ENCODE measurements around the gene CALR3. TPM values are rescaled to one million over a fixed set of nuclear protein-coding genes. Genes with fewer than 3 reads are reported as not detected.
"Not testable (repeated sequence)": the region's sequence is repeated elsewhere in the genome, so short reads cannot be mapped to it uniquely, and the experiment has no call there.

Gene CALR3
- total RNA-seq, 2 experiments from 2014 or later: not detected

- ChIA-PET CTCF (no interaction called here), POLR2A (no interaction called here)
- no peaks in the 10 kb centered on the region for H3K9me3 Mint-ChIP-seq
- H3K27me3 Mint-ChIP-seq: no peaks in the 10 kb centered on the region
- no peak for DNase-seq
- no peak overlapping the region for H3K27ac Mint-ChIP-seq
- no peaks in the 10 kb centered on the region for H3K36me3 Mint-ChIP-seq (ENCODE audit: low read depth)
- H3K4me3 Mint-ChIP-seq: no peak overlapping the region
- no peaks in the 10 kb centered on the region for H3K4me1 Mint-ChIP-seq
These were observed 11.0 kb upstream of the CALR3 start for GRCh38 chr19:16506961-16507360.

- H3K27me3 Mint-ChIP-seq, H3K9me3 Mint-ChIP-seq, POLR2A ChIA-PET: not testable (repeated sequence)
These were observed 10.2 kb upstream of the CALR3 start for GRCh38 chr19:16506161-16506560.

DNA sequence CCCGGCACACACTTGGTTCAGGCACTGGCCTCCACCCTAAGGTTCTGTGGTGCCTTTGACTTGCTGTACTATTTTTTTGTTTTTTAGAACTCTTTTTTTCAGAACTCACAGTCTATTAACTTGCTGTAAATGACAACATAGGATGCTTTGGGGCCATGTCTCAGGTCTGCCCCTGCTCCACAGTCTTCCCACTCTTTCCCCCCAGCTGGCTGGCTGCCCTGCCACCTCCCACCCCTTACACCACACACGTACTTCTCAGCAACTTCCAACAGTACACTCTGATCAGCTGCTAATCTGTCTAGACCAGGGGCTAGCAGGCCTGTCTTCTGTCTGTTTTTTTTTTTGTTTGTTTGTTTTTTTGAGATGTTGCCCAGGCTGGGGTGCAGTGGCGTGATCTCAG, 8.3 kb upstream of the CALR3 start:
- DNase-seq: no peak
- Mint-ChIP-seq H3K9me3 (no peaks in the 10 kb centered on the region), H3K27ac (no peak overlapping the region), H3K36me3 (ENCODE audit: low read depth) (peaks cover 2% of the 10 kb centered on the region), H3K27me3 (no peaks in the 10 kb centered on the region), H3K4me3 (no peak overlapping the region), H3K4me1 (no peaks in the 10 kb centered on the region)
- POLR2A ChIA-PET: no interaction called here
- CTCF ChIA-PET: no interaction called here

More at GRCh38 chr19:16506161-16506560, 10.2 kb upstream of the CALR3 start:
- H3K4me3 Mint-ChIP-seq; H3K36me3 Mint-ChIP-seq (ENCODE audit: low read depth); H3K4me1 Mint-ChIP-seq; DNase-seq; H3K27ac Mint-ChIP-seq; CTCF ChIA-PET: not testable (repeated sequence)

DNA sequence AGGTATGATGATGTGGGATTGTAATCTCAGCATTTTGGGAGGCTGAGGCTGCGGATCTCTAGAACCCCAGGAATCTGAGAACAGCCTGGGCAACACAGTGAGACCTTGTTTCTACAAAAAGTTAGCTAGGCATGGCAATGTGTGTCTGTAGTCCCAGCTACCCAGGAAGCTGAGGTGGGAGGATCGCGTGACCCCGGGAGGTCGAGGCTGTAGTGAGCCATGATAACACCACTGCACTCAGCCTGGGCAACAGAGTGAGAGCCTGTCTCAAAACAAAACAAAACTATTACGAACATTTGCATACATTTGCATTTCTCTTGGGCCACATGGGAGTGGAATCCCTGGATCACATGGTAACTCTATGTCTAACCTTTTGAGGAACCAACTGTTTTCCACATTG, 1.9 kb upstream of the CALR3 start:
- peak overlapping the region; percentile 95 for H3K4me3 Mint-ChIP-seq
- peaks cover 20% of the 10 kb centered on the region for H3K4me1 Mint-ChIP-seq
- DNase-seq: no peak
- POLR2A ChIA-PET: interaction anchor here (0.7 kb wide), 1 partner anchor 1654 kb away, joined by 4 read pairs; no protein-coding TSS in a partner anchor
- H3K36me3 Mint-ChIP-seq (ENCODE audit: low read depth): peaks cover 4% of the 10 kb centered on the region
- no peaks in the 10 kb centered on the region for H3K9me3 Mint-ChIP-seq
- CTCF ChIA-PET: no interaction called here
- no peak overlapping the region for H3K27ac Mint-ChIP-seq
- H3K27me3 Mint-ChIP-seq: no peaks in the 10 kb centered on the region

DNA sequence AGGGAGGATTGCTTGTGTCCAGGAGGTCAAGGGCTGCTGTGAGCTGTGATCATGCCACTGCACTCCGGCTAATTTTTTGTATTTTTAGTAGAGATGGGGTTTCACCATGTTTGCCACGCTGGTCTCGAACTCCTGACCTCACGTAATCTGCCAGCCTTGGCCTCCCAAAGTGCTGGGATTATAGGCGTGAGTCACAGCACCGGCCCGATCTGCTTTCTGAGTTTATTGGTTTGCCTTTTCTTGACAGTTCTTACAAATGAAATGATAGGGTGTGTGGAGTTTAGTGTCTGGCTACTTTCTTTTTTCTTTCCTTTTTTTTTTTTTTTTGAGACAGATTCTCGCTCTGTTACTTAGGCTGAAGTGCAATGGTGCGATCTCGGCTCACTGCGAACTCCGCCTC, 1.1 kb upstream of the CALR3 start:
- H3K27ac Mint-ChIP-seq: no peak overlapping the region
- ChIA-PET CTCF (interaction anchor here (0.9 to 1.5 kb wide), 2 partner anchors 11 to 42 kb away, joined by 3 read pairs; no protein-coding TSS in a partner anchor), POLR2A (no interaction called here)
- DNase-seq: no peak
- peak overlapping the region; percentile 95 for H3K4me3 Mint-ChIP-seq
- no peaks in the 10 kb centered on the region for H3K9me3 Mint-ChIP-seq
- peaks cover 20% of the 10 kb centered on the region for H3K4me1 Mint-ChIP-seq
- peaks cover 4% of the 10 kb centered on the region for H3K36me3 Mint-ChIP-seq (ENCODE audit: low read depth)
- no peaks in the 10 kb centered on the region for H3K27me3 Mint-ChIP-seq

DNA sequence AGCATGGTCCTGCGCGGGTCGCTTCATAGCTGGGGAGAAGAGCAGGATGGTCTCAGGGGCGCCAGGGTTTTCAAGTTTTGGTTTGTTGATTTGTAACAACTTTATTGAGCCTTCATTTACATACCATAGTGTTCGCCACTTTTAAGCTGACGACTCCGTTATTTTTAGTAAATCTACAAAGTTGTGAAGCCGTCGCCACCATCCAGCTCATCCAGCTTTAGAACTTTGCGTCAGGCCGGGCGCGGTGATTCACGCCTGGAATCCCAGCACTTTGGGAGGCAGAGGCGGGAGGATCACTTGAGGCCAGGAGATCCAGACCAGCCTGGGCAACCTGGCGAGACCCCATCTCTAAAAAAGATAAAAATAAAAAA, 631 bp upstream of the CALR3 start:
- CTCF ChIA-PET: interaction anchor here (0.9 to 1.5 kb wide), 4 partner anchors 9 to 426 kb away, joined by 3 to 4 read pairs (median 3); no protein-coding TSS in a partner anchor
- H3K27me3 Mint-ChIP-seq: no peaks in the 10 kb centered on the region
- H3K36me3 Mint-ChIP-seq (ENCODE audit: low read depth): peaks cover 4% of the 10 kb centered on the region
- H3K4me1 Mint-ChIP-seq: peaks cover 20% of the 10 kb centered on the region
- peak overlapping the region; percentile 87 for H3K27ac Mint-ChIP-seq
- H3K4me3 Mint-ChIP-seq: peak overlapping the region; percentile 95
- no peaks in the 10 kb centered on the region for H3K9me3 Mint-ChIP-seq
- no peak for DNase-seq
- POLR2A ChIA-PET: interaction anchor here (0.5 kb wide), 1 partner anchor 1011 kb away, joined by 5 read pairs; no protein-coding TSS in a partner anchor

DNA sequence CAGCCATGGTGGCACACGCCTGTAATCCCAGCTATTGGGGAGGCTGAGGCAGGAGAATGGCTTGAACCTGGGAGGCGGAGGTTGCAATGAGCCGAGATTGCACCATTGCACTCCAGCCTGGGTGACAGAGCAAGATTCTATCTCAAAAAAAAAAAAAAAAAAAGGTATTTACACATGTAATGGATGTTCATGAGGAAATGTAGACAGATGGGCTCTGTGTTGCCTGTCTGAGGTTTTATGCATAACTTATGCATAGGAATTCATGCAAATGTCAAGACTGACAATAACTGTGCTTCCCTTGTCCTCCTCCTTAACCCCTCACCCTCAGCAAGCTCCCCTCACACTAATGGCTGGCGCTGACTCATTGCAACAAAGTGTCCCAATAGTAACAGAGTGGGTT, 9.5 kb downstream of the CALR3 start:
- DNase-seq; H3K4me3 Mint-ChIP-seq; H3K27ac Mint-ChIP-seq; POLR2A ChIA-PET; H3K9me3 Mint-ChIP-seq; H3K27me3 Mint-ChIP-seq; H3K36me3 Mint-ChIP-seq (ENCODE audit: low read depth); H3K4me1 Mint-ChIP-seq: not testable (repeated sequence)
- CTCF ChIA-PET: interaction anchor here (1.2 to 1.6 kb wide), 2 partner anchors 9 to 632 kb away, joined by 3 to 4 read pairs; no protein-coding TSS in a partner anchor

- CTCF ChIA-PET: no interaction called here
- peaks cover 2% of the 10 kb centered on the region for H3K27me3 Mint-ChIP-seq
- H3K9me3 Mint-ChIP-seq: no peaks in the 10 kb centered on the region
- no peaks in the 10 kb centered on the region for H3K4me1 Mint-ChIP-seq
- H3K4me3 Mint-ChIP-seq: no peak overlapping the region
- no peak overlapping the region for H3K27ac Mint-ChIP-seq
- POLR2A ChIA-PET: no interaction called here
- DNase-seq: no peak
- H3K36me3 Mint-ChIP-seq (ENCODE audit: low read depth): no peaks in the 10 kb centered on the region
These were observed 13.2 kb downstream of the CALR3 start for GRCh38 chr19:16482745-16483144.

DNA sequence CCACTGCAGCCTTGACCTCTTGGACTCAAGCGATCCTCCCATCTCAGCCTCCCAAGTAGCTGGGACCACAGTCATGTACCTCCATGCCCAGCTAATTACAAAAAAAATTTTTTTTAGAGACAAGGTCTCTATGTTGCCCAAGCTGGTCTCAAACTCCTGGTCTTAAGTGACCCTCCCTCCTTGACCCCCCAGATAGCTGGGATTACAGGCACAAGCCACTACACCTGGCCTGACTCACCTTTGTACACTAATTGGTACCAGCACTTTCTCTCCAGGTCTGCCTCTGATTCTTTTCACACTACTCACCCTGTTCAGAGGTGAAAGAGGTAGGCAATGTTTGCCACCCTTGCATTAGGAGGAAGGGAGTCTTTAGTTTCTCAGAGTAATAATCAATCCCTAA, 18.7 kb downstream of the CALR3 start:
- no peaks in the 10 kb centered on the region for H3K27me3 Mint-ChIP-seq
- no peaks in the 10 kb centered on the region for H3K36me3 Mint-ChIP-seq (ENCODE audit: low read depth)
- H3K4me1 Mint-ChIP-seq: no peaks in the 10 kb centered on the region
- no peak overlapping the region for H3K27ac Mint-ChIP-seq
- POLR2A ChIA-PET: no interaction called here
- no peak for DNase-seq
- no peak overlapping the region for H3K4me3 Mint-ChIP-seq
- CTCF ChIA-PET: interaction anchor here (1.1 kb wide), 1 partner anchor 9 kb away, joined by 4 read pairs; no protein-coding TSS in a partner anchor
- H3K9me3 Mint-ChIP-seq: peaks cover 2% of the 10 kb centered on the region

DNA sequence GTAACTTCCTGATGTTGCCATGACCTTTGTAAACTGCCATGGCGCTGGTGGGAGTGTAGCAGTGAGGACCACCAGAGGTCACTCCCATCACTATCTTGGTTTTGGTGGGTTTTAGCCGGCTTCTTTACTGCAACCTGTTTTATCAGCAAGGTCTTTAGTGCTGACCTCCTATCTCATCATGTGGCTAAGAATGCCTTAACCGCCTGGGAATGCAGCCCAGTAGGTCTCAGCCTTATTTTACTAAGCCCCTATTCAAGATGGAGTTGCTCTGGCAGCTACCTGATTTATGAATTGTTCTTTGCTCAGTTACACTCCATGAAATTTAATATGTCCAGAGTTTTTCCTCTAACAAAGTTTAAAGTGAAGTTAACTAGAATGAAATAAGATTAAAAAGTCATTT, 19.6 kb downstream of the CALR3 start:
- H3K4me1 Mint-ChIP-seq: no peaks in the 10 kb centered on the region
- CTCF ChIA-PET: no interaction called here
- H3K9me3 Mint-ChIP-seq: peaks cover 2% of the 10 kb centered on the region
- no peaks in the 10 kb centered on the region for H3K27me3 Mint-ChIP-seq
- no peaks in the 10 kb centered on the region for H3K36me3 Mint-ChIP-seq (ENCODE audit: low read depth)
- POLR2A ChIA-PET: no interaction called here
- no peak for DNase-seq
- no peak overlapping the region for H3K4me3 Mint-ChIP-seq
- no peak overlapping the region for H3K27ac Mint-ChIP-seq

GRCh38 chr19:16473875-16474392, 22.0 kb downstream of the CALR3 start:
- H3K27ac Mint-ChIP-seq: no peak overlapping the region
- H3K9me3 Mint-ChIP-seq: peaks cover 2% of the 10 kb centered on the region
- ChIA-PET POLR2A (no interaction called here), CTCF (no interaction called here)
- no peaks in the 10 kb centered on the region for H3K36me3 Mint-ChIP-seq (ENCODE audit: low read depth)
- H3K27me3 Mint-ChIP-seq: no peaks in the 10 kb centered on the region
- H3K4me1 Mint-ChIP-seq: peaks cover 21% of the 10 kb centered on the region
- no peak for DNase-seq
- H3K4me3 Mint-ChIP-seq: no peak overlapping the region

DNA sequence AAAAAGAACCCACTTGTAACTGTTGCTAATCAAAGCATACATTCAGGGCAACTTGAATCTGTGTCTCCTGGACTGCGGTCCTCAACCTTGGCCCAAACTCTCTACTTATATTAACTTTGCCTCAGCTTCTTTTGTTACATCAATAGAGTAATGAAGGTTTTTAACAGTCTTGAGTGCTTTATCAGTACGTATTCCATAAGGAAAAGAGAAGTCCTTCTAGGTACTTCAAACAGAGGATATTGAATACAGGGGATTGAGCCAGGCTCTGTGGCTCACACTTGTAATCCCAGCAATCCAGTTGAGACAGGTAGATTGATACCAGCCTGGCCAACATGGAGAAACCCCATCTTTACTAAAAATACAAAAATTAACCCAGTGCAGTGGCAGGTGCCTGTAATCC, 23.0 kb downstream of the CALR3 start:
- ChIA-PET CTCF (interaction anchor here (0.6 kb wide), 1 partner anchor 200 kb away, joined by 3 read pairs; no protein-coding TSS in a partner anchor), POLR2A (interaction anchor here (0.6 kb wide), 1 partner anchor 22 kb away, joined by 5 read pairs; no protein-coding TSS in a partner anchor)
- DNase-seq: no peak
- Mint-ChIP-seq H3K36me3 (ENCODE audit: low read depth) (no peaks in the 10 kb centered on the region), H3K4me1 (peaks cover 26% of the 10 kb centered on the region), H3K9me3 (peaks cover 2% of the 10 kb centered on the region), H3K4me3 (peak overlapping the region; percentile 27), H3K27me3 (no peaks in the 10 kb centered on the region), H3K27ac (no peak overlapping the region)

DNA sequence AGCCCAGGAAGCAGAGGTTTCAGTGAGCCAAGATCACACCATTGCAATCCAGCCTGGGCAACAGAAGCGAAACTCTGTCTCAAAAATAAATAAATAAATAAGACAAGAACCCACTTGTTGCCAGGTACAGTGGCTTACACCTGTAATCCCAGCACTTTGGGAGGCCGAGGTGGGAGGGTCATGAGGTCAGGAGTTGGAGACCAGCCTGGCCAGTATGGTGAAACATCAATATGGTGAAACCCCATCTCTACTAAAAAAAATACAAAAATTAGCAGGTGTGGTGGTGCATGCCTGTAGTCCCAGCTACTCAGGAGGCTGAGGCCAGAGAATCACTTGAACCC, 23.4 kb downstream of the CALR3 start:
- Mint-ChIP-seq H3K4me3 (peak overlapping the region; percentile 75), H3K4me1 (peaks cover 29% of the 10 kb centered on the region), H3K27ac (peak overlapping the region; percentile 25)
- H3K27me3 Mint-ChIP-seq; POLR2A ChIA-PET; H3K36me3 Mint-ChIP-seq (ENCODE audit: low read depth); H3K9me3 Mint-ChIP-seq; DNase-seq: not testable (repeated sequence)
- CTCF ChIA-PET: interaction anchor here (0.6 kb wide), 1 partner anchor 199 kb away, joined by 3 read pairs; no protein-coding TSS in a partner anchor
